SK-N-SH (cell line): ENCODE measurements around the gene PDLIM5. TPM values are rescaled to one million over a fixed set of nuclear protein-coding genes. Genes with fewer than 3 reads are reported as not detected.
A peak's percentile ranks its signal among the peaks of the same experiment; 100 is the strongest.

Source experiments
- CTCF ChIA-PET: fragments of 300-600, 350-600 bp; formaldehyde crosslinking; extraction: SDS; loops from one replicate; lab custom pipeline; 2021; lab: Yijun Ruan, JAX
- POLR2A ChIA-PET: fragments of 350-600 bp; sonication (Branson Sonifier 250); formaldehyde crosslinking; extraction: SDS; loops from one replicate; lab custom pipeline; 2020; ENCODE audit warnings: antibody characterized with exemption, inconsistent platforms; lab: Yijun Ruan, JAX
- DNase-seq: peaks from one replicate; pipeline ENCODE4 v3.0.0; 2012
- H2AFZ ChIP-seq: fragments of 200-600 bp; sonication (generic); 2 replicates; pipeline ENCODE4 v1.8.1; 2016; ENCODE audit warnings: antibody characterized with exemption, mild to moderate bottlenecking, low read depth
- H3F3A ChIP-seq: fragments of 200-600 bp; sonication (generic); replicated peaks from 2 replicates; pipeline ENCODE3; 2016; ENCODE audit warnings: antibody characterized with exemption, mild to moderate bottlenecking; ENCODE audit not compliant: insufficient read depth
- H3K27ac ChIP-seq, 2 experiments: fragments of 200-500 bp in 1 of 2; fragments of 200-600 bp in 1 of 2; sonication (Bioruptor generic) in 1 of 2; sonication (generic), shearing (Covaris generic) in 1 of 2; 2 replicates each; pipeline versions ENCODE4 v1.5.1 to v1.6.1; 2014 to 2016; ENCODE audit warnings: low read depth in 2 of 2, inconsistent platforms in 1 of 2, low read length in 1 of 2, mild to moderate bottlenecking in 1 of 2, mixed read lengths in 1 of 2
- H3K27me3 ChIP-seq: fragments of 200-600 bp; sonication (generic), shearing (Covaris generic); 2 replicates; pipeline ENCODE4 v1.6.1; 2016; ENCODE audit warnings: mixed run types; ENCODE audit not compliant: insufficient read depth
- H3K36me3 ChIP-seq, 2 experiments: fragments of 200-500 bp in 1 of 2; fragments of 200-600 bp in 1 of 2; sonication (Bioruptor generic) in 1 of 2; sonication (generic) in 1 of 2; replicated peaks in 1 of 2; 2 replicates each; pipeline versions ENCODE3 to v1.5.1; 2014 to 2016; ENCODE audit warnings: low read length in 1 of 2, mild to moderate bottlenecking in 1 of 2; ENCODE audit not compliant: insufficient read depth in 2 of 2, control insufficient read depth in 1 of 2
- H3K4me1 ChIP-seq, 2 experiments: fragments of 200-500 bp in 1 of 2; fragments of 200-600 bp in 1 of 2; sonication (Bioruptor generic) in 1 of 2; sonication (generic), shearing (Covaris generic) in 1 of 2; 2 replicates each; pipeline versions ENCODE4 v1.5.1 to v1.6.1; 2014 to 2016; ENCODE audit warnings: low read depth in 1 of 2, low read length in 1 of 2, mixed run types in 1 of 2; ENCODE audit not compliant: insufficient read depth in 2 of 2, control insufficient read depth in 1 of 2
- H3K4me2 ChIP-seq: fragments of 200-600 bp; sonication (generic), shearing (Covaris generic); 2 replicates; pipeline ENCODE4 v1.6.1; 2017; ENCODE audit warnings: mixed run types
- H3K4me3 ChIP-seq, 2 experiments: fragments of 200-500 bp in 1 of 2; fragments of 200-600 bp in 1 of 2; sonication (Bioruptor generic) in 1 of 2; sonication (generic), shearing (Covaris generic) in 1 of 2; 2 replicates each; pipeline versions ENCODE4 v1.5.1 to v1.8.1; 2014 to 2016; ENCODE audit warnings: low read depth in 2 of 2, inconsistent platforms in 1 of 2, low read length in 1 of 2, mild to moderate bottlenecking in 1 of 2, mixed read lengths in 1 of 2, moderate library complexity in 1 of 2
- H3K79me2 ChIP-seq: fragments of 200-600 bp; sonication (generic); 2 replicates; pipeline ENCODE4 v1.8.1; 2017; ENCODE audit warnings: mild to moderate bottlenecking; ENCODE audit not compliant: insufficient read depth
- H3K9ac ChIP-seq: fragments of 200-600 bp; sonication (generic); 2 replicates; pipeline ENCODE4 v1.6.1; 2017; ENCODE audit warnings: mixed run types
- H3K9me2 ChIP-seq: fragments of 200-600 bp; sonication (generic); 2 replicates; pipeline ENCODE4 v1.6.1; 2017; ENCODE audit warnings: mixed run types
- H3K9me3 ChIP-seq: fragments of 200-600 bp; sonication (generic); 2 replicates; pipeline ENCODE4 v1.6.1; 2017; ENCODE audit warnings: mixed run types, mild to moderate bottlenecking, moderate library complexity
- H4K20me1 ChIP-seq: fragments of 200-600 bp; sonication (generic); 2 replicates; pipeline ENCODE4 v1.6.1; 2017; ENCODE audit warnings: mild to moderate bottlenecking, mixed run types; ENCODE audit not compliant: insufficient read depth
- CHD2 ChIP-seq: fragments of 150-350 bp; IDR thresholded peaks from 2 replicates; pipeline ENCODE4 v1.6.1; 2018; ENCODE audit warnings: low read length; ENCODE audit not compliant: partially characterized antibody
- ELF1 ChIP-seq: IDR thresholded peaks from 2 replicates; pipeline ENCODE4 v1.4.0; 2012
- FOSL2 ChIP-seq: IDR thresholded peaks from 2 replicates; pipeline ENCODE4 v1.4.0; 2012; ENCODE audit warnings: low read depth, mild to moderate bottlenecking, moderate library complexity, borderline replicate concordance
- FOXJ3 ChIP-seq: sonication (generic); formaldehyde crosslinking; IDR thresholded peaks from 2 replicates; pipeline ENCODE4 v1.5.1; 2020; ENCODE audit warnings: mild to moderate bottlenecking, missing genetic modification reagents
- FOXM1 ChIP-seq: IDR thresholded peaks from 2 replicates; pipeline ENCODE4 v1.4.0; 2012; ENCODE audit warnings: low read depth, mild to moderate bottlenecking
- GABPA ChIP-seq: IDR thresholded peaks from 2 replicates; pipeline ENCODE4 v1.4.0; 2012; ENCODE audit warnings: low read depth, mild to moderate bottlenecking
- JUND ChIP-seq: IDR thresholded peaks from 2 replicates; pipeline ENCODE4 v1.4.0; 2012
- MEF2A ChIP-seq: IDR thresholded peaks from 2 replicates; pipeline ENCODE4 v1.4.0; 2012; ENCODE audit warnings: low read depth, borderline replicate concordance
- NFIC ChIP-seq: IDR thresholded peaks from 2 replicates; pipeline ENCODE4 v1.4.0; 2012; ENCODE audit warnings: borderline replicate concordance
- NRF1 ChIP-seq: IDR thresholded peaks from 2 replicates; pipeline ENCODE4 v1.6.1; 2012; ENCODE audit warnings: low read depth, mild to moderate bottlenecking, low read length
- POLR2AphosphoS5 ChIP-seq: IDR thresholded peaks from 2 replicates; pipeline ENCODE4 v1.6.1; 2012; ENCODE audit warnings: low read depth, low read length
- RAD21 ChIP-seq: IDR thresholded peaks from 2 replicates; pipeline ENCODE4 v1.6.1; 2012; ENCODE audit warnings: mild to moderate bottlenecking, low read length
- RCOR1 ChIP-seq: fragments of 150-350 bp; IDR thresholded peaks from 2 replicates; pipeline ENCODE4 v1.6.1; 2017; ENCODE audit warnings: antibody characterized with exemption, low read length
- RFX5 ChIP-seq: IDR thresholded peaks from 2 replicates; pipeline ENCODE4 v1.6.1; 2012; ENCODE audit warnings: mild to moderate bottlenecking, improper control_type of control experiment, low read length
- SMC3 ChIP-seq: IDR thresholded peaks from 2 replicates; pipeline ENCODE4 v1.6.1; 2012; ENCODE audit warnings: low read depth, low read length, improper control_type of control experiment
- TAF1 ChIP-seq: IDR thresholded peaks from 2 replicates; pipeline ENCODE4 v1.6.1; 2012; ENCODE audit warnings: low read depth, mild to moderate bottlenecking, low read length, moderate library complexity, borderline replicate concordance
- WGBS: methylation state at CpG from one replicate; pipeline ENCODE4 v1.1.6; 2017; ENCODE audit warnings: low lambda C conversion rate; 5-methylcytosine and 5-hydroxymethylcytosine counted together
- polyA plus RNA-seq, 3 experiments: library from polyadenylated mRNA; depleted of rRNA; stranded (reverse); fragments of >200 nt; gene quantifications; 2 replicates each; pipeline ENCODE4 v1.2.3, GENCODE V29; 2012
- TF ChIP-seq, protein P1 (sequence below): IDR thresholded peaks from 2 replicates; pipeline ENCODE4; 2012
- TF ChIP-seq, protein P2 (sequence below): IDR thresholded peaks from 2 replicates; pipeline ENCODE4 v1.4.0; 2012; ENCODE audit warnings: low read depth, borderline replicate concordance
- TF ChIP-seq, protein P3 (sequence below): fragments of 150-350 bp; IDR thresholded peaks from 2 replicates; pipeline ENCODE4 v1.6.1; 2016; ENCODE audit warnings: mild to moderate bottlenecking, low read depth, low read length
- TF ChIP-seq, protein P4 (sequence below): IDR thresholded peaks from 2 replicates; pipeline ENCODE4 v1.6.1; 2012; ENCODE audit warnings: mild to moderate bottlenecking, low read depth, low read length, moderate library complexity

PDLIM5 gene
- polyA plus RNA-seq, 1 of the 3 experiments (the other 2 are of a cell fraction): 36.7 TPM

DNA sequence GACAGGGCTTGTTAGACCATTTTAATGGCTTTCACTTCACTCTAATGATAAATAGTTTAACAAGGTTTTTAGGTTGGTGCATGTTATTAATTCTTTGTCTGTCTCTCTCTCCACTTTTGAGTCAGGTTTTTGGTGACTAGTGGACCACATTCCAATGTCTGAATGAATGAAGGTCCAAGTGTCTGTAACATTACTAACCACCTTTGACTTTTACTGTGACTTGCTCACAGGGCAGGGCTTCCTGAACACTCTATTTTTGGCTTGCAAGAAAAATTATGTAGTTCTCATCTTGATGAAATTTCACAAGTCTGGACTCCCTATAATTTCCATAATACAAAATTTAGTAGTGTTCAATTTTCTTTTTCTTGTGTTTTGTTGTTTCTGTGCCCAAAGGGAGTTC is 227.2 kb downstream of the PDLIM5 start:
- no peak for TF ChIP-seq TAF1
- TF ChIP-seq, protein P1, sequence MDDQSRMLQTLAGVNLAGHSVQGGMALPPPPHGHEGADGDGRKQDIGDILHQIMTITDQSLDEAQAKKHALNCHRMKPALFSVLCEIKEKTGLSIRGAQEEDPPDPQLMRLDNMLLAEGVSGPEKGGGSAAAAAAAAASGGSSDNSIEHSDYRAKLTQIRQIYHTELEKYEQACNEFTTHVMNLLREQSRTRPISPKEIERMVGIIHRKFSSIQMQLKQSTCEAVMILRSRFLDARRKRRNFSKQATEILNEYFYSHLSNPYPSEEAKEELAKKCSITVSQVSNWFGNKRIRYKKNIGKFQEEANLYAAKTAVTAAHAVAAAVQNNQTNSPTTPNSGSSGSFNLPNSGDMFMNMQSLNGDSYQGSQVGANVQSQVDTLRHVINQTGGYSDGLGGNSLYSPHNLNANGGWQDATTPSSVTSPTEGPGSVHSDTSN: peak; percentile 47; the same call in 1 of the 2 replicates
- Histone ChIP-seq H3K9me3 (no peaks in the 10 kb centered on the region), H3K4me1 (peaks cover 0 to 16% of the 10 kb centered on the region in 2 experiments; a peak in 2 of 4 replicates), H3K36me3 (no peaks in the 10 kb centered on the region), H3K79me2 (no peaks in the 10 kb centered on the region), H3K9ac (no peak overlapping the region), H3K9me2 (no peaks in the 10 kb centered on the region), H3K27ac (no peak overlapping the region; a peak in 1 of 4 replicates), H3K4me3 (no peak overlapping the region), H2AFZ (no peak overlapping the region), H3K4me2 (no peak overlapping the region), H3F3A (no peaks in the 10 kb centered on the region), H4K20me1 (no peaks in the 10 kb centered on the region), H3K27me3 (no peaks in the 10 kb centered on the region)
- ChIA-PET CTCF (no interaction called here), POLR2A (no interaction called here)
- DNase-seq: no peak

DNA sequence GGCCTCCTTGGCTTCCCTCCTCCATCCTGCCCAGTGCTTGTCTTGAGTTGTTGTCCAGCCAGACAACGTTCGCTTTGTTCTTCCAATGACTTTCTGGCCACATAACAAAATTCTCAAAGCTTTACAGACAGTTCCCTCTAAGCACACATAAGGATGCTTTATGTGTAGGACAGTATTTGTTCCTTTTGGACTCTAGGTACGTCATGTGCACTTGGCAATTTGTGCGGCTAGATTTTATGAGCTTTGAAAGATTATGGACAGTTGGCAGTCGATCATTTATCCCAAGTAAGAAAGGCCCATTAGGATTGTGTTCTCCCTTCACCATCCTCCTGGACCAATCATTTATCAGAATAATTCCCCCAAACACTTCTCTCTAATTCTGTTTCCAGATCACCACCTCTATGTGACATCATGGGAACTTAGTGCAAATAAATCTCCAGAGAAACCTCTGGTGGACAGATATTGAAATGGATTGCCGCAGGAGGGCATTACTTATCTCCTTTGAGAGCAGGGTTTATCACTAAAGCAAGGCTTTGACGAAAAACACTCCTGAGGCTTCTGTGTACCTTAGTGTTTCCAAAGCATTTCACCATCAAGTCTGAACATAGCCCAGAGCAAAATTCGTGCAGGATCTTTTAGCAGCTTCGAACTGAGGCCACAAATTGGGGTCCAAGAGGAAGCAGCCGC is 228.6 kb downstream of the PDLIM5 start:
- Histone ChIP-seq H3K4me3 (no peak overlapping the region), H3F3A (no peaks in the 10 kb centered on the region), H3K4me1 (peaks cover 0 to 16% of the 10 kb centered on the region in 2 experiments; a peak in 2 of 4 replicates), H3K9ac (no peak overlapping the region), H3K4me2 (no peak overlapping the region), H3K27ac (peak overlapping the region in 1 of 2 experiments; percentile 85; a peak in 2 of 4 replicates), H2AFZ (no peak overlapping the region), H3K9me2 (no peaks in the 10 kb centered on the region), H3K36me3 (no peaks in the 10 kb centered on the region), H3K79me2 (no peaks in the 10 kb centered on the region), H3K27me3 (no peaks in the 10 kb centered on the region), H4K20me1 (no peaks in the 10 kb centered on the region), H3K9me3 (no peaks in the 10 kb centered on the region)
- POLR2A ChIA-PET: no interaction called here
- CTCF ChIA-PET: interaction anchor here (1.0 to 1.5 kb wide), 5 partner anchors 18 to 291 kb away, joined by 3 to 4 read pairs (median 3); no protein-coding TSS in a partner anchor
- DNase-seq: peak; percentile 59
- WGBS: 70% methylated on average over 10 of the region's 10 CpGs
- TF ChIP-seq SMC3 (no peak), FOXJ3 (peak; percentile 90), POLR2AphosphoS5 (no peak), TAF1 (no peak), RAD21 (peak; percentile 41; the same call in 1 of the 2 replicates), NRF1 (no peak), RFX5 (no peak), MEF2A (no peak), ELF1 (no peak), RCOR1 (peak; percentile 58; the same call in 1 of the 2 replicates), NFIC (no peak), FOSL2 (no peak), FOXM1 (no peak), GABPA (no peak), JUND (no peak), CHD2 (peak; percentile 50)
- TF ChIP-seq, protein P2, sequence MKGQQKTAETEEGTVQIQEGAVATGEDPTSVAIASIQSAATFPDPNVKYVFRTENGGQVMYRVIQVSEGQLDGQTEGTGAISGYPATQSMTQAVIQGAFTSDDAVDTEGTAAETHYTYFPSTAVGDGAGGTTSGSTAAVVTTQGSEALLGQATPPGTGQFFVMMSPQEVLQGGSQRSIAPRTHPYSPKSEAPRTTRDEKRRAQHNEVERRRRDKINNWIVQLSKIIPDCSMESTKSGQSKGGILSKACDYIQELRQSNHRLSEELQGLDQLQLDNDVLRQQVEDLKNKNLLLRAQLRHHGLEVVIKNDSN: no peak
- TF ChIP-seq, protein P3, sequence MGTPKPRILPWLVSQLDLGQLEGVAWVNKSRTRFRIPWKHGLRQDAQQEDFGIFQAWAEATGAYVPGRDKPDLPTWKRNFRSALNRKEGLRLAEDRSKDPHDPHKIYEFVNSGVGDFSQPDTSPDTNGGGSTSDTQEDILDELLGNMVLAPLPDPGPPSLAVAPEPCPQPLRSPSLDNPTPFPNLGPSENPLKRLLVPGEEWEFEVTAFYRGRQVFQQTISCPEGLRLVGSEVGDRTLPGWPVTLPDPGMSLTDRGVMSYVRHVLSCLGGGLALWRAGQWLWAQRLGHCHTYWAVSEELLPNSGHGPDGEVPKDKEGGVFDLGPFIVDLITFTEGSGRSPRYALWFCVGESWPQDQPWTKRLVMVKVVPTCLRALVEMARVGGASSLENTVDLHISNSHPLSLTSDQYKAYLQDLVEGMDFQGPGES: no peak
- TF ChIP-seq, protein P1: 0 out of 2 replicates have a peak, but pooled peaks have one; percentile 7
- TF ChIP-seq, protein P4, sequence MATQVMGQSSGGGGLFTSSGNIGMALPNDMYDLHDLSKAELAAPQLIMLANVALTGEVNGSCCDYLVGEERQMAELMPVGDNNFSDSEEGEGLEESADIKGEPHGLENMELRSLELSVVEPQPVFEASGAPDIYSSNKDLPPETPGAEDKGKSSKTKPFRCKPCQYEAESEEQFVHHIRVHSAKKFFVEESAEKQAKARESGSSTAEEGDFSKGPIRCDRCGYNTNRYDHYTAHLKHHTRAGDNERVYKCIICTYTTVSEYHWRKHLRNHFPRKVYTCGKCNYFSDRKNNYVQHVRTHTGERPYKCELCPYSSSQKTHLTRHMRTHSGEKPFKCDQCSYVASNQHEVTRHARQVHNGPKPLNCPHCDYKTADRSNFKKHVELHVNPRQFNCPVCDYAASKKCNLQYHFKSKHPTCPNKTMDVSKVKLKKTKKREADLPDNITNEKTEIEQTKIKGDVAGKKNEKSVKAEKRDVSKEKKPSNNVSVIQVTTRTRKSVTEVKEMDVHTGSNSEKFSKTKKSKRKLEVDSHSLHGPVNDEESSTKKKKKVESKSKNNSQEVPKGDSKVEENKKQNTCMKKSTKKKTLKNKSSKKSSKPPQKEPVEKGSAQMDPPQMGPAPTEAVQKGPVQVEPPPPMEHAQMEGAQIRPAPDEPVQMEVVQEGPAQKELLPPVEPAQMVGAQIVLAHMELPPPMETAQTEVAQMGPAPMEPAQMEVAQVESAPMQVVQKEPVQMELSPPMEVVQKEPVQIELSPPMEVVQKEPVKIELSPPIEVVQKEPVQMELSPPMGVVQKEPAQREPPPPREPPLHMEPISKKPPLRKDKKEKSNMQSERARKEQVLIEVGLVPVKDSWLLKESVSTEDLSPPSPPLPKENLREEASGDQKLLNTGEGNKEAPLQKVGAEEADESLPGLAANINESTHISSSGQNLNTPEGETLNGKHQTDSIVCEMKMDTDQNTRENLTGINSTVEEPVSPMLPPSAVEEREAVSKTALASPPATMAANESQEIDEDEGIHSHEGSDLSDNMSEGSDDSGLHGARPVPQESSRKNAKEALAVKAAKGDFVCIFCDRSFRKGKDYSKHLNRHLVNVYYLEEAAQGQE: no peak
